ENCODE results near the gene SNRPA. TPM values are rescaled to one million over a fixed set of nuclear protein-coding genes. Genes with fewer than 3 reads are reported as not detected.
A peak's percentile ranks its signal among the peaks of the same experiment; 100 is the strongest.
"Not testable (repeated sequence)": the region's sequence is repeated elsewhere in the genome, so short reads cannot be mapped to it uniquely, and the experiment has no call there.

Gene SNRPA
- total RNA-seq, 1 donor from 2014 or later: 21.0 TPM

- no peak for DNase-seq (ENCODE audit: low read depth in 2 of 2)
Measured at GRCh38 chr19:40776364-40776763, 25.4 kb downstream of the SNRPA start.

- DNase-seq (ENCODE audit: low read depth in 2 of 2): peak; percentile 91 to 95
Measured at GRCh38 chr19:40776932-40777644, 26.1 kb downstream of the SNRPA start.

DNA sequence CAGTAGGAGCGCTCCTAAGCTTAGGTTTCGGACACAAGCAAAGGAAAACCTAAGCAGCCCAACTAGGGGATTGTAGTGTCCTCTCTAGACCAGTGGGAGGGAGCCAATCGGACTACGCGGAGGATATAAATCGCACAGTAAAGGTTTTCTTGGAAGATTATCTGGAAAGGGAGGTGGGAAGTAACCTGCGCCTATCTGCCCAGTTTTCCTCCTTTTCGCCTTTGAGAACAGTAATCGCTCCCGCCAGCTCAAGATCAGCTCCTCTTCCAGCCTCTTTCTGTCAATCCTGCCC, 26.6 kb downstream of the SNRPA start:
- no peak for DNase-seq (ENCODE audit: low read depth in 2 of 2)

- DNase-seq (ENCODE audit: low read depth in 2 of 2): peak; percentile 100
Measured at GRCh38 chr19:40777937-40778705, 27.1 kb downstream of the SNRPA start, which contains the start of gene RAB4B. RAB4B (plus strand) TSS chr19:40778247; CDS start chr19:40778376, 129 bp downstream.

DNA sequence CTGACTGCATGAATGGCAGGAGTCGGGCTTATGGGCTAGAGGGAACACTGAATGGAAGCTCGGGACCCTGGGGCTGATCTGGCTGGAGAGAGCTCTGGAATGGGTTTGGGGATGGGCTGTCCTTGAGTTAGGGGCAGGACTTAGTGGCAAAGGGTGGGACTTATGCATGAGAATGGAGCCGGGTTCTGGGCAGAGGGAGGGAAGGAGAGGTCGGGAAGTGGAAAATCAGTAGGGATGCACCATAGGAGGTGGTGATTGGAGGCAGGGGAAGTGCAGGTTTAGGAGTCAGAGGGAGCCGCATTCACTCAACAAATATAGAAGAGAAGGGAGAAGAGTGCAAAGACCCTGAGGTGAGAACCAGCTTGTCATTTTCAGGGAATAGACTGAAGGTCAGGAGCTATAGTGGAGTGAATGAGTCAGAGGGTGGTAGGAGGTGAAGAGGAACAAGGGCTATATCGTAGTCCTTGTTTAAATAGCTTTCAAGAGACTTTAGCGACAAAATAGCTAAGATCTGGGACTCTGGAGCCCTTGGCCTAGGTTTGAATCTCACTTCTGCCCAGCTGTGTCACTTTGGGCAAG, 27.8 kb downstream of the SNRPA start:
- peak; percentile 35 to 65 for DNase-seq (ENCODE audit: low read depth in 2 of 2)

- no peak for DNase-seq (ENCODE audit: low read depth in 2 of 2)
Measured at GRCh38 chr19:40780582-40780981, 29.6 kb downstream of the SNRPA start.

DNA sequence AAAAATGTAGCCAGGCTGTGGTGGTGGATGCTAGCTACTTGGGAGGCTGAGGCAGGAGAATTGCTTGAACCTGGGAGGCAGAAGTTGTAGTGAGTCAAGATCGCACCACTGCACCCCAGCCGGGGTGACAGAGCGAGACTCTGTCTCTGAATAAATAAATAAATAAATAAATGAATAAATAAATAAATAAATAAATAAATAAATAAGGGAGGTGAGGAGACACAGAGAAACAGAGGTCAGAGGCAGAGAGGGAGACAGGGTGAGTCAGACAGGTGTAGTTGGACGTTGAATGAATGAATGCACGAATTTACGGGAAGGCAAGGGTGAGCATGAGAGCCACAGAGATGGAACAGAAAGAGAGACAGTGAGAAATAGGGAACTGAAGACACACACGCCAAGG, 30.1 kb downstream of the SNRPA start:
- no peak for DNase-seq (ENCODE audit: low read depth in 2 of 2)

- DNase-seq (ENCODE audit: low read depth in 2 of 2): no peak
Measured at GRCh38 chr19:40783711-40784110, 32.7 kb downstream of the SNRPA start.

DNA sequence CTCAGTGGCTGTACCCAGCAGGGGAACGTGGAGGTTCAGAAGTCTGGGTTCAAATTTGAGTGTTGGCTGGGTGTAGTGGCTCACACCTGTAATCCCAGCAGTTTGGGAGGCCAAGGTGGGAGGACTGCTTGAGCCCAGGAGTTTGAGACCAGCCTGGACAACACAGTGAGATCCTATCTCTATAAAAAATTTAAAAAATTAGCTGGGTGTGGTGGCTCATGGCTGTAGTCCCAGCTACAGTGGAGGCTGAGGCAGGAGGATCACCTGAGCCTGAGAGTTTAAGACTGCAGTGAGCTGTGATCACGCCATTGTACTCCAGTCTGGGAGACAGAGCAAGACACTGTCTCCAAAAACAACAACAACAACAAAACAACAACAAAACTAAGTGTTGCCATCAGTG, 33.1 kb downstream of the SNRPA start:
- not testable (repeated sequence) for DNase-seq (ENCODE audit: low read depth in 2 of 2)

GRCh38 chr19:40785526-40785925, 34.5 kb downstream of the SNRPA start:
- DNase-seq (ENCODE audit: low read depth in 2 of 2): no peak

DNA sequence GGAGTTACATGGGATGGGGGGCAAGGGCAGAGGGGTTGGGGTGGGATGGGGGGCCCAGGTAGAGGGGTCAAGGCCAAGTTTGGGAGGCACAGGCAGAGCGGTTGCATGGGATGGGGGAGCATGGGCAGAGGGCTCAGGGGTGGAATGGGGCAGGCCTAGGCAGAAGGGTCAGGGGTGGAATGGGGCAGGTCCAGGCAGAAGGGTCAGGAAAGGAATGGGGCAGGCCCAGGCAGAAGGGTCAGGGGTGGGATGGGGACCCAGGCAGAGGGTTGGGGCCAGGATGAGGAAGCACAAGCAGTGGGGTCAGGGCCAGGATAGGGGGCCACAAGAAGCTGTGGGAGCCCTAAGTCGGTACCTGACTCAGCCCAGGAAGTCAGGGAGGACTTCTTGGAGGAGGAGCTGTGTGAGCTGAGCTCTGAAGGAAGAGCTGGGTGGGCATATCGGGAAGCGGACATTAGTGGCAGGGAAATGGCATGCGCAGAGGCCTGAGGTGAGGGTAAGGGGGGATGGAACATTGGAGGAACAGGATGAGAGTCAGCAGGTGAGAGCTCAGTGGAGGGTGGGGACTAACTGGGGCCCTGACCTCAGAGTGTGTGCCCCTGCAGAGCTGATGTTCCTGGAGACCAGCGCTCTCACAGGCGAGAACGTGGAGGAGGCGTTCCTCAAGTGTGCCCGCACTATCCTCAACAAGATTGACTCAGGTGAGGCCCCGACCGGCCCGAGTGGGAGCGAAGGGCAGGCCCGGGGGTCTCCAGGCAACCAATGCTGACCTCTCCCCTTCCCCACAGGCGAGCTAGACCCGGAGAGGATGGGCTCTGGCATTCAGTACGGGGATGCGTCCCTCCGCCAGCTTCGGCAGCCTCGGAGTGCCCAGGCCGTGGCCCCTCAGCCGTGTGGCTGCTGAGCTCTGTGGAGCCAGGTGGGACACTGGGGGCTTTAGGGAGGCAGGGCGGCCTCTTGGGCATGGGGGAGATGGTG, 35.3 kb downstream of the SNRPA start:
- DNase-seq (ENCODE audit: low read depth in 2 of 2): no peak

DNA sequence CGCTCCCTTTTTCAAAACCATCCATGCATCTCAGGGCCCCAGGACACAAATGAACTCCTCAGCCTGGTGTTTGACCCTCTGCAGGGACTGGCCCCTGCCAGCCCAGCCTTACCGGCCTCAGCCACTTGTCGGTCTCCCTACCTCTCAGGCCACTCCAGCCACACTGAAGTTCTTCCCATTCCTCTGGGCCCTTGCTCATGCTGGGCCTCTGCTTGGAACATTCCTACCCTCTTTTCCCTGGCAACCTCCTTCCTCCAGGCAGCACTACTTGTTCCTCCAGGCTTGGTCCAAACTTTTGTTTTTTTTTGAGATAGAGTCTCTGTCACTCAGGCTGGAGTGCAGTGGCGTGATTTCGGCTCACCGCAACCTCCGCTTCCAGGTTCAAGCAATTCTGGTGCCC, 40.3 kb downstream of the SNRPA start:
- no peak for DNase-seq (ENCODE audit: low read depth in 2 of 2)

GRCh38 chr19:40791996-40792395, 41.0 kb downstream of the SNRPA start:
- DNase-seq (ENCODE audit: low read depth in 2 of 2): no peak

GRCh38 chr19:40797166-40797962, 46.4 kb downstream of the SNRPA start:
- DNase-seq (ENCODE audit: low read depth in 2 of 2): no peak

- peak; percentile 67 to 76 for DNase-seq (ENCODE audit: low read depth in 2 of 2)
Measured at GRCh38 chr19:40797963-40798682, 47.1 kb downstream of the SNRPA start.

GRCh38 chr19:40798683-40799557, 47.9 kb downstream of the SNRPA start, which contains the start of gene EGLN2:
EGLN2 (plus strand) TSS chr19:40799191; CDS start chr19:40800573, 1,382 bp downstream.
- peak; percentile 100 for DNase-seq (ENCODE audit: low read depth in 2 of 2)

DNA sequence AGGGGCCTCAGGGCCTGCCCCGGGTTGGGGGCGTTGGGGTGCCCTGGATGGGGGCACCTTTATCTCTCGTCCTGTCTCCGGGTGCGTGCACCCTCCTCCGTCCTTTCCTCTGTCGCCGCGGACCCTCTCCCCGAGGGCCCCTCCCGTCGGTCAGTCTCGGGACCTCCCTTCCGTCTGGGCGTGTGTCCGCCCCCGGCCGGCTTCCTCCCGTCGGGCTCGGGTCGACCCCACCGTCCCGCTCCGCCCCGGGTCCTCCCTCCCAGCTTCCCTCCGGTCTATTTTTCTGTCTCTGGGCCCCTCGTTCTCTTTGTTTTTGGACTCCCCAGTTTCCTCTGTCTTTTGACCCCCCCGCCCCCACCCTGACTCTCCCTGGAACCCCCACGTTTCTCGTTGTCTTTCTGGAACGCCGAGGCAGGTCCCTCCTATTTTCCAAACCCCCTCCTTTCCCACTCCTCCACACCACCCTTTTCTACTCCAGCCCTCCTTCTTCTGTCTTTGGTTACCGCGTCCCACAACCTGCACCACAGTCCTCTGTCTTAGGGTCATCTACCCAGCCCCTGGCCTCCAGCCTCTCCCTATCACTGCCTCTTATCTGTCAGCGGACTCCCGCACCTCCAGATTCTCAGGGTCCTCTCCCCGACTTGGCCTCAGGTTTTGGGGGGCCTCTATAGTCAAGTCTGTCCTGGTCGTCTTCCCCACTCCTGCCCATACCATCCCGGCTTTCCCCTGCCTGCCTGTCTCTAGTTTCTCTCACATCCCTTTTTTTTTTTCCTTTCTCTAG, 48.7 kb downstream of the SNRPA start:
- peak; percentile 70 to 85 for DNase-seq (ENCODE audit: low read depth in 2 of 2)
